ENCODE data around the gene PPM1F.
"Not testable (repeated sequence)": the region's sequence is repeated elsewhere in the genome, so short reads cannot be mapped to it uniquely, and the experiment has no call there.

Gene PPM1F

GRCh38 chr22:21917959-21918261 lies 34.7 kb downstream of the PPM1F start:
- no peaks in the 10 kb centered on the region for H3K36me3 ChIP-seq (ENCODE audit: insufficient read depth)
- no peaks in the 10 kb centered on the region for H3K4me1 ChIP-seq (ENCODE audit: low read depth, poor library complexity, severe bottlenecking)
- H3K79me2 ChIP-seq (ENCODE audit: insufficient read depth, low read depth): no peaks in the 10 kb centered on the region
- no peak overlapping the region for H3K4me3 ChIP-seq (IDR thresholded peaks at IDR 0.05; ENCODE audit: insufficient read depth, low read depth, low read length)
- H3K27me3 ChIP-seq (ENCODE audit: insufficient read depth, low read depth): no peaks in the 10 kb centered on the region
- no peak overlapping the region for H3K27ac ChIP-seq
- TF ChIP-seq CTCF (conservative IDR thresholded peaks at IDR 0.05; ENCODE audit: low read depth, low read length): no peak
- H3K4me2 ChIP-seq: no peak overlapping the region
- no peak overlapping the region for H2AFZ ChIP-seq (ENCODE audit: low read depth)
- H3K9ac ChIP-seq: no peak overlapping the region
- H4K20me1 ChIP-seq (ENCODE audit: insufficient read depth): no peaks in the 10 kb centered on the region

DNA sequence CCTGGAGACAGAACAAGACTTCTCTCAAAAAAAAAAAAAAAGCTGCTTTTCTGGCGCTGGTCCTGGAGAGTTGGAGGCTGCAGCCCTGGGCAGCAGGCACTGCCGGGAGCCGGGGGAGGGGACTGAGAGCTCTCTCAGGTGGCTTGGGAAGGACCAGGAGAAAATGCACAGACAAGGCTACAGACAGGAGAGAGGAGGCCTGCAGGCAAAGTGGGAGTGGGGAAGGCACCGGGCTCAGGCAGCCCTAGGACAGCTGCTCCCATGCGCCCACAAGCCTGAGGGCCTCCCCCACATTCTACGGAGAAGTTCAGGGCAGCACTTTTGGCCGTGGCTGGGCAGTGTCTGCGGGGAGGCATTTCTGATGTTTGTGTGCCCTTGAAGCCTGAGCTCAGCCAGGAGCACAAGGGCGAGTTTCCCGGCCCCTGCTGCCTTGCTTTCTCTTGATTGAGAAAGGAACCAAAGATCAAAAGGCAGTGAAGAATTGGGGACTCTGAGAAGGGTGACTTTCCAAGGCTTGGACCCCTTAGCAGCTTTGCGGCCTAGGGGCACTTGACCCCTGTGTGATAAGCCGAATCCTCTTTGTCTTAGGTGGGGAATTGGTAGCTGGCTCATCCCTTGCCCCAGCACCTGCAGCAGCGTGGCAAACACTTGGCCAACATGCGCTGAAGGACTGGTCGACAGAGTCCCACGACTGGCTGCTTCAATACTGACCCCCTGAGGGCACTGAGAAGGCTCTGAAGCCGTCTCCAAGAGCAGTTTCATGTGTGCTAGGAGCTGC lies 35.3 kb downstream of the PPM1F start:
- Histone ChIP-seq H3K27ac (no peak overlapping the region), H3K9ac (no peak overlapping the region), H3K27me3 (ENCODE audit: insufficient read depth, low read depth) (no peaks in the 10 kb centered on the region), H3K4me1 (ENCODE audit: low read depth, poor library complexity, severe bottlenecking) (no peaks in the 10 kb centered on the region), H3K36me3 (ENCODE audit: insufficient read depth) (no peaks in the 10 kb centered on the region), H3K4me2 (no peak overlapping the region), H4K20me1 (ENCODE audit: insufficient read depth) (no peaks in the 10 kb centered on the region), H2AFZ (ENCODE audit: low read depth) (no peak overlapping the region), H3K4me3 (IDR thresholded peaks at IDR 0.05; ENCODE audit: insufficient read depth, low read depth, low read length) (no peak overlapping the region), H3K79me2 (ENCODE audit: insufficient read depth, low read depth) (no peaks in the 10 kb centered on the region)
- no peak for TF ChIP-seq CTCF (conservative IDR thresholded peaks at IDR 0.05; ENCODE audit: low read depth, low read length)

GRCh38 chr22:21916309-21916918 lies 36.2 kb downstream of the PPM1F start:
- no peaks in the 10 kb centered on the region for H3K4me1 ChIP-seq (ENCODE audit: low read depth, poor library complexity, severe bottlenecking)

DNA sequence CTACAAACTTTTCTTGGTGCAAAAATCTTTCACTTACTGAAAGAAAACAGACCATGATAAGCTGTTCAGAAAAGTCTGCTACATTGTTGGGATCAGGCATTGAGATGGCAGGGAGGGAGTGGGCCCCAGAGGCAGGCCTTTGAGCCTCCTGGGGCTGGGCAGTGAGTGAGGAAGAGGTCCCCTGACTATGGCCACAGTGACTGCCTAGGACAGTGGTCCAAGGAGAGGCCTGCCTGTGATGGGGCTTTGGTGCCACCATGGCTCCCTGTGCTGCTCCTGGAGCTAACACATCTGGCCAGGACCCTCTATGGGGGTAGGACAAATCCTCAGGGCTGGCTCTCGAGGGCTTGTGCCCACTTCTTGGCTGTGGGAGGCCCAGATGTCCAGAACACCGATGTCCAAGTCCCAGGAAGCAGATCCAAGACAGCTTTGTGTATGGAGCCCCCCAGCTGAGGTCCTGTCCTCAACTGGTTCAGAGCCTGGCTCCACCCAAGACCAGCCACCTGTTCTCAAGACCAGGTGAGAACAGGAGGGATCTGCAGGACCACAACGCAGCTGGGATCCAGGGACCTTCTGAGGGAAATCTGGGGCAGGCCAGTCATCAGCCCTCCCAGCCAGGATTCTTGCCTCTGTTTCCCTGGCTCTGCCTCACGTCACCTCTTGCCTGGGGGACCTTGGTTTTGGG lies 36.9 kb downstream of the PPM1F start:
- Histone ChIP-seq H4K20me1 (ENCODE audit: insufficient read depth) (no peaks in the 10 kb centered on the region), H3K4me3 (IDR thresholded peaks at IDR 0.05; ENCODE audit: insufficient read depth, low read depth, low read length) (no peak overlapping the region), H3K79me2 (ENCODE audit: insufficient read depth, low read depth) (no peaks in the 10 kb centered on the region), H3K9ac (no peak overlapping the region), H3K27ac (no peak overlapping the region), H3K27me3 (ENCODE audit: insufficient read depth, low read depth) (no peaks in the 10 kb centered on the region), H3K4me1 (ENCODE audit: low read depth, poor library complexity, severe bottlenecking) (no peaks in the 10 kb centered on the region), H2AFZ (ENCODE audit: low read depth) (no peak overlapping the region), H3K36me3 (ENCODE audit: insufficient read depth) (no peaks in the 10 kb centered on the region), H3K4me2 (no peak overlapping the region)
- TF ChIP-seq CTCF (conservative IDR thresholded peaks at IDR 0.05; ENCODE audit: low read depth, low read length): no peak

More at GRCh38 chr22:21916309-21916918, 36.2 kb downstream of the PPM1F start:
- no peaks in the 10 kb centered on the region for H3K27me3 ChIP-seq (ENCODE audit: insufficient read depth, low read depth)
- no peak overlapping the region for H3K27ac ChIP-seq
- no peak overlapping the region for H3K4me3 ChIP-seq (IDR thresholded peaks at IDR 0.05; ENCODE audit: insufficient read depth, low read depth, low read length)
- no peak for TF ChIP-seq CTCF (conservative IDR thresholded peaks at IDR 0.05; ENCODE audit: low read depth, low read length)
- H3K4me2 ChIP-seq: no peak overlapping the region
- H2AFZ ChIP-seq (ENCODE audit: low read depth): no peak overlapping the region
- H4K20me1 ChIP-seq (ENCODE audit: insufficient read depth): no peaks in the 10 kb centered on the region
- H3K9ac ChIP-seq: no peak overlapping the region
- no peaks in the 10 kb centered on the region for H3K79me2 ChIP-seq (ENCODE audit: insufficient read depth, low read depth)
- H3K36me3 ChIP-seq (ENCODE audit: insufficient read depth): no peaks in the 10 kb centered on the region

GRCh38 chr22:21914033-21914642 lies 38.5 kb downstream of the PPM1F start:
- not testable (repeated sequence) for H3K27me3 ChIP-seq (ENCODE audit: insufficient read depth, low read depth); H3K36me3 ChIP-seq (ENCODE audit: insufficient read depth); H3K79me2 ChIP-seq (ENCODE audit: insufficient read depth, low read depth); H3K4me1 ChIP-seq (ENCODE audit: low read depth, poor library complexity, severe bottlenecking); H4K20me1 ChIP-seq (ENCODE audit: insufficient read depth); H2AFZ ChIP-seq (ENCODE audit: low read depth); H3K27ac ChIP-seq; H3K4me3 ChIP-seq (IDR thresholded peaks at IDR 0.05; ENCODE audit: insufficient read depth, low read depth, low read length); H3K9ac ChIP-seq; H3K4me2 ChIP-seq

DNA sequence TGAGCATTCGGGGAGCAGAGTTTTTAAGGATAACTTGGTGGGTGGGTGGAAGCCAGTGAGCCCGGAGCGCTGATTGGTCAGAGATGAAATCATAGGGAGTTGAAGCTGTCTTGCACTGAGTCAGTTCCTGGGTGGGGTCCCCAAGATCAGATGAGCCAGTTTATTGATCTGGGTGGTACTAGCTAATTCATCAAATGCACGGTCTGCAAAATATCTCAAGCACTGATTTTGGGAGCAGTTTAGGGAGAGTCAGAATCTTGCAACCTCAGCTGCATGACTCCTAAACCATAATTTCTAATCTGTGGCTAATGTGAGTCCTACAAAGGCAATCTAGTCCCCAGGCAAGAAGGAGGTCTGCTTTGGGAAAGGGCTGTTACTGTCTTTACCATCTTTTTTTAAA lies 42.3 kb downstream of the PPM1F start:
- H3K36me3 ChIP-seq (ENCODE audit: insufficient read depth); H4K20me1 ChIP-seq (ENCODE audit: insufficient read depth); H3K79me2 ChIP-seq (ENCODE audit: insufficient read depth, low read depth); H3K4me1 ChIP-seq (ENCODE audit: low read depth, poor library complexity, severe bottlenecking); H3K4me3 ChIP-seq (IDR thresholded peaks at IDR 0.05; ENCODE audit: insufficient read depth, low read depth, low read length); H3K9ac ChIP-seq; H3K27me3 ChIP-seq (ENCODE audit: insufficient read depth, low read depth); H3K27ac ChIP-seq; H3K4me2 ChIP-seq; H2AFZ ChIP-seq (ENCODE audit: low read depth): not testable (repeated sequence)
